ENCODE results near the gene SLC10A6. TPM values are rescaled to one million over a fixed set of nuclear protein-coding genes. Genes with fewer than 3 reads are reported as not detected.

SLC10A6 gene
- total and polyA plus RNA-seq, 2 of the 13 experiments (the other 11 are each of a cell fraction or from before 2014, with no cell fraction given), result not detected

GRCh38 chr4:86840858-86841257 is 8.3 kb downstream of the SLC10A6 start (continued):
- TF ChIP-seq NFE2L2 (IDR thresholded peaks at IDR 0.05; ENCODE audit: low read length) (no peak), NFYB (CRISPR knock-in tag; IDR thresholded peaks at IDR 0.05) (no peak), ZNF274 (CRISPR knock-in tag; IDR thresholded peaks at IDR 0.05) (no peak), RFX1 (IDR thresholded peaks at IDR 0.05) (no peak), RARA (CRISPR knock-in tag; IDR thresholded peaks at IDR 0.05) (no peak), RXRA (CRISPR knock-in tag; IDR thresholded peaks at IDR 0.05) (no peak), NCOA5 (CRISPR knock-in tag; IDR thresholded peaks at IDR 0.05) (no peak)

GRCh38 chr4:86837691-86838503 is 11.3 kb downstream of the SLC10A6 start:
- no peak for TF ChIP-seq KMT2B (CRISPR knock-in tag; IDR thresholded peaks at IDR 0.05)
- TF ChIP-seq STAG1 (CRISPR knock-in tag; IDR thresholded peaks at IDR 0.05), result no peak
- TF ChIP-seq PLRG1 (conservative IDR thresholded peaks at IDR 0.05), result no peak
- TF ChIP-seq, protein P1, sequence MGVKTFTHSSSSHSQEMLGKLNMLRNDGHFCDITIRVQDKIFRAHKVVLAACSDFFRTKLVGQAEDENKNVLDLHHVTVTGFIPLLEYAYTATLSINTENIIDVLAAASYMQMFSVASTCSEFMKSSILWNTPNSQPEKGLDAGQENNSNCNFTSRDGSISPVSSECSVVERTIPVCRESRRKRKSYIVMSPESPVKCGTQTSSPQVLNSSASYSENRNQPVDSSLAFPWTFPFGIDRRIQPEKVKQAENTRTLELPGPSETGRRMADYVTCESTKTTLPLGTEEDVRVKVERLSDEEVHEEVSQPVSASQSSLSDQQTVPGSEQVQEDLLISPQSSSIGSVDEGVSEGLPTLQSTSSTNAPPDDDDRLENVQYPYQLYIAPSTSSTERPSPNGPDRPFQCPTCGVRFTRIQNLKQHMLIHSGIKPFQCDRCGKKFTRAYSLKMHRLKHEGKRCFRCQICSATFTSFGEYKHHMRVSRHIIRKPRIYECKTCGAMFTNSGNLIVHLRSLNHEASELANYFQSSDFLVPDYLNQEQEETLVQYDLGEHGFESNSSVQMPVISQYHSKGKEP (CRISPR knock-in tag; IDR thresholded peaks at IDR 0.05), result no peak
- TF ChIP-seq EZH2 (conservative IDR thresholded peaks at IDR 0.05; ENCODE audit: low read depth, low read length), result no peak
- no peak for TF ChIP-seq ZFP62 (CRISPR knock-in tag; IDR thresholded peaks at IDR 0.05)
- no peak for TF ChIP-seq DZIP1 (CRISPR knock-in tag; IDR thresholded peaks at IDR 0.05)
- TF ChIP-seq SNAPC5 (CRISPR knock-in tag; IDR thresholded peaks at IDR 0.05; ENCODE audit: borderline replicate concordance), result no peak
- TF ChIP-seq MZF1 (CRISPR knock-in tag; IDR thresholded peaks at IDR 0.05; ENCODE audit: borderline replicate concordance), result no peak
- ChIA-PET CTCF (ENCODE audit: low intra/inter-chr PET ratio, low total read pairs) (no interaction called here), POLR2A (no interaction called here)

More at GRCh38 chr4:86837691-86838503, 11.3 kb downstream of the SLC10A6 start:
- FAIRE-seq (no peak), ATAC-seq (no peak), DNase-seq (ENCODE audit: low spot score) (no peak)
- no peaks in the 10 kb centered on the region for H3K9me3 ChIP-seq (ENCODE audit: low read length)
- no peak overlapping the region for H2AFZ ChIP-seq (ENCODE audit: low read length)
- no peaks in the 10 kb centered on the region for H3K79me2 ChIP-seq (ENCODE audit: insufficient read depth, low read length)
- no peaks in the 10 kb centered on the region for H3K4me1 ChIP-seq (ENCODE audit: insufficient read depth, low read length)
- in situ Hi-C loops (cut with HindIII; ENCODE audit: extremely low pct_ligation_motif_present, low pct_unique_long_range_greater_than_20kb), result no loop called here
- no peaks in the 10 kb centered on the region for H3K27me3 ChIP-seq (ENCODE audit: control insufficient read depth in 1 of 2, insufficient read depth in 2 of 2, low read length in 2 of 2)
- no peak overlapping the region for H3K4me3 ChIP-seq (replicated peaks in 1 of 3; ENCODE audit: insufficient read depth in 1 of 3, low read depth in 2 of 3, low read length in 3 of 3)
- no peak overlapping the region for H3K9ac ChIP-seq (ENCODE audit: insufficient read depth, low read depth, low read length)
- H4K20me1 ChIP-seq (ENCODE audit: insufficient read depth, low read length), result no peaks in the 10 kb centered on the region
- no peaks in the 10 kb centered on the region for H3K36me3 ChIP-seq (replicated peaks in 1 of 2; ENCODE audit: control insufficient read depth in 1 of 2, insufficient read depth in 2 of 2, low read length in 2 of 2)
- no TSS peak for BruUV-seq (replicated peaks)
- H3K4me2 ChIP-seq (ENCODE audit: low read depth, low read length), result no peak overlapping the region
- 4% methylated on average over 5 of the region's 5 CpGs for WGBS (ENCODE audit: low lambda C conversion rate)
- intact Hi-C loops (cut with micrococcal nuclease; ENCODE audit: unreplicated experiment), result no loop called here
- H3K27ac ChIP-seq (ENCODE audit: extremely low read length, insufficient read depth, low read length), result no peak overlapping the region
